ENCODE data around the gene CCDC194. TPM values are rescaled to one million over a fixed set of nuclear protein-coding genes. Genes with fewer than 3 reads are reported as not detected.

The CCDC194 gene
- total and polyA plus RNA-seq, 8 donors = 0.17 to 1.4 (median 0.27) TPM; not detected in 3

GRCh38 chr19:17340871-17341357 lies 53.1 kb downstream of the CCDC194 start:
- H3K36me3 ChIP-seq = peaks cover 0 to 8% of the 10 kb centered on the region in 2 donors
- no peaks in the 10 kb centered on the region for H3K27me3 ChIP-seq
- no peak for ATAC-seq
- TF ChIP-seq, protein P1, sequence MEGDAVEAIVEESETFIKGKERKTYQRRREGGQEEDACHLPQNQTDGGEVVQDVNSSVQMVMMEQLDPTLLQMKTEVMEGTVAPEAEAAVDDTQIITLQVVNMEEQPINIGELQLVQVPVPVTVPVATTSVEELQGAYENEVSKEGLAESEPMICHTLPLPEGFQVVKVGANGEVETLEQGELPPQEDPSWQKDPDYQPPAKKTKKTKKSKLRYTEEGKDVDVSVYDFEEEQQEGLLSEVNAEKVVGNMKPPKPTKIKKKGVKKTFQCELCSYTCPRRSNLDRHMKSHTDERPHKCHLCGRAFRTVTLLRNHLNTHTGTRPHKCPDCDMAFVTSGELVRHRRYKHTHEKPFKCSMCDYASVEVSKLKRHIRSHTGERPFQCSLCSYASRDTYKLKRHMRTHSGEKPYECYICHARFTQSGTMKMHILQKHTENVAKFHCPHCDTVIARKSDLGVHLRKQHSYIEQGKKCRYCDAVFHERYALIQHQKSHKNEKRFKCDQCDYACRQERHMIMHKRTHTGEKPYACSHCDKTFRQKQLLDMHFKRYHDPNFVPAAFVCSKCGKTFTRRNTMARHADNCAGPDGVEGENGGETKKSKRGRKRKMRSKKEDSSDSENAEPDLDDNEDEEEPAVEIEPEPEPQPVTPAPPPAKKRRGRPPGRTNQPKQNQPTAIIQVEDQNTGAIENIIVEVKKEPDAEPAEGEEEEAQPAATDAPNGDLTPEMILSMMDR (IDR thresholded peaks at IDR 0.05) = no peak
- no peaks in the 10 kb centered on the region for H3K9me3 ChIP-seq
- peaks cover 11 to 23% of the 10 kb centered on the region in 2 donors for H3K4me1 ChIP-seq
- H3K27ac ChIP-seq = no peak overlapping the region
- intact Hi-C loops (cut with DNase I) = no loop called here
- DNase-seq = no peak
- no peak overlapping the region for H3K4me3 ChIP-seq

Other genes starting within 250 kb of the CCDC194 start
- 10 to 100 TPM; 23.1 to 25.6 TPM for gene USE1, start 178.8 kb downstream of the CCDC194 start, total RNA-seq
- gene USE1, start 178.8 kb downstream of the CCDC194 start, polyA plus RNA-seq (ENCODE audit: insufficient read length in 6 of 6) = 10 to 100 TPM; 28.5 to 40.9 (median 33.5) TPM
- 10 to 100 TPM; 35.4 to 38.0 TPM for gene OCEL1, start 168.0 kb downstream of the CCDC194 start, total RNA-seq
- gene OCEL1, start 168.0 kb downstream of the CCDC194 start, polyA plus RNA-seq (ENCODE audit: insufficient read length in 6 of 6) = 10 to 100 TPM in 5 of 6 donors, 1 to 10 TPM in 1; 9.7 to 21.2 (median 11.9) TPM
- gene NR2F6, start 148.3 kb downstream of the CCDC194 start, total RNA-seq = 10 to 100 TPM; 48.7 to 56.5 TPM
- 10 to 100 TPM; 18.6 to 34.9 (median 29.6) TPM for gene NR2F6, start 148.3 kb downstream of the CCDC194 start, polyA plus RNA-seq (ENCODE audit: insufficient read length in 6 of 6)
- gene USHBP1, start 129.5 kb downstream of the CCDC194 start, total RNA-seq = 1 to 10 TPM; 4.8 to 9.2 TPM
- 10 to 100 TPM in 5 of 6 donors, 1 to 10 TPM in 1; 9.2 to 13.3 (median 11.9) TPM for gene USHBP1, start 129.5 kb downstream of the CCDC194 start, polyA plus RNA-seq (ENCODE audit: insufficient read length in 6 of 6)
- 10 to 100 TPM; 73.1 to 75.5 TPM for gene BABAM1, start 126.8 kb downstream of the CCDC194 start, total RNA-seq
- 100 to 1,000 TPM in 4 of 6 donors, 10 to 100 TPM in 2; 99.3 to 108 (median 102) TPM for gene BABAM1, start 126.8 kb downstream of the CCDC194 start, polyA plus RNA-seq (ENCODE audit: insufficient read length in 6 of 6)
- under 1 TPM; 0.45 to 0.55 TPM for gene ANKLE1, start 112.3 kb downstream of the CCDC194 start, total RNA-seq
- 1 to 10 TPM; 1.2 to 2.4 (median 1.8) TPM for gene ANKLE1, start 112.3 kb downstream of the CCDC194 start, polyA plus RNA-seq (ENCODE audit: insufficient read length in 6 of 6)
- 10 to 100 TPM; 16.9 to 17.1 TPM for gene ABHD8, start 90.8 kb downstream of the CCDC194 start, total RNA-seq
- 10 to 100 TPM in 4 of 6 donors, 1 to 10 TPM in 2; 6.8 to 11.7 (median 10.2) TPM for gene ABHD8, start 90.8 kb downstream of the CCDC194 start, polyA plus RNA-seq (ENCODE audit: insufficient read length in 6 of 6)
- gene MRPL34, start 88.3 kb downstream of the CCDC194 start, total RNA-seq = 10 to 100 TPM; 72.9 to 91.9 TPM
- gene MRPL34, start 88.3 kb downstream of the CCDC194 start, polyA plus RNA-seq (ENCODE audit: insufficient read length in 6 of 6) = 10 to 100 TPM; 32.2 to 41.9 (median 37.8) TPM
- gene DDA1, start 84.6 kb downstream of the CCDC194 start, total RNA-seq = 10 to 100 TPM; 30.5 to 44.1 TPM
- gene DDA1, start 84.6 kb downstream of the CCDC194 start, polyA plus RNA-seq (ENCODE audit: insufficient read length in 6 of 6) = 10 to 100 TPM; 24.7 to 37.4 (median 33.0) TPM
- 10 to 100 TPM; 18.0 to 21.0 TPM for gene ANO8, start 59.3 kb downstream of the CCDC194 start, total RNA-seq
- 10 to 100 TPM in 4 of 6 donors, 1 to 10 TPM in 2; 9.8 to 14.0 (median 12.0) TPM for gene ANO8, start 59.3 kb downstream of the CCDC194 start, polyA plus RNA-seq (ENCODE audit: insufficient read length in 6 of 6)
- 10 to 100 TPM; 16.9 to 23.5 TPM for gene GTPBP3, start 56.6 kb downstream of the CCDC194 start, total RNA-seq
- 10 to 100 TPM; 18.1 to 29.0 (median 22.4) TPM for gene GTPBP3, start 56.6 kb downstream of the CCDC194 start, polyA plus RNA-seq (ENCODE audit: insufficient read length in 6 of 6)
- gene PLVAP, start 16.9 kb downstream of the CCDC194 start, total RNA-seq = 10 to 100 TPM; 21.9 to 59.5 TPM
- gene PLVAP, start 16.9 kb downstream of the CCDC194 start, polyA plus RNA-seq (ENCODE audit: insufficient read length in 6 of 6) = 10 to 100 TPM; 14.0 to 23.2 (median 18.0) TPM
- gene BST2, start 11.4 kb upstream of the CCDC194 start, total RNA-seq = 100 to 1,000 TPM in 1 of 2 donors, 10 to 100 TPM in 1; 90.2 to 104 TPM
- 10 to 100 TPM; 12.5 to 22.4 (median 18.1) TPM for gene BST2, start 11.4 kb upstream of the CCDC194 start, polyA plus RNA-seq (ENCODE audit: insufficient read length in 6 of 6)
- gene MVB12A, start 25.9 kb upstream of the CCDC194 start, total RNA-seq = 10 to 100 TPM; 41.7 to 47.7 TPM
- 10 to 100 TPM; 44.3 to 59.5 (median 47.1) TPM for gene MVB12A, start 25.9 kb upstream of the CCDC194 start, polyA plus RNA-seq (ENCODE audit: insufficient read length in 6 of 6)
- not detected for gene TMEM221, start 54.5 kb upstream of the CCDC194 start, total RNA-seq
- 1 to 10 TPM; 1.6 to 2.6 (median 2.0) TPM for gene TMEM221, start 54.5 kb upstream of the CCDC194 start, polyA plus RNA-seq (ENCODE audit: insufficient read length in 6 of 6)
- gene NXNL1, start 66.7 kb upstream of the CCDC194 start, total RNA-seq = not detected
- gene NXNL1, start 66.7 kb upstream of the CCDC194 start, polyA plus RNA-seq (ENCODE audit: insufficient read length in 6 of 6) = under 1 TPM in 1 of 6 donors, not detected in 5; 0.28 TPM
- 10 to 100 TPM; 16.9 to 21.9 TPM for gene SLC27A1, start 76.3 kb upstream of the CCDC194 start, total RNA-seq
- 10 to 100 TPM; 21.0 to 28.1 (median 26.4) TPM for gene SLC27A1, start 76.3 kb upstream of the CCDC194 start, polyA plus RNA-seq (ENCODE audit: insufficient read length in 6 of 6)
- gene PGLS, start 117.5 kb upstream of the CCDC194 start, total RNA-seq = 10 to 100 TPM; 78.2 to 85.4 TPM
- 10 to 100 TPM; 58.0 to 86.5 (median 69.2) TPM for gene PGLS, start 117.5 kb upstream of the CCDC194 start, polyA plus RNA-seq (ENCODE audit: insufficient read length in 6 of 6)
- 100 to 1,000 TPM; 107 to 170 TPM for gene COLGALT1, start 161.5 kb upstream of the CCDC194 start, total RNA-seq
- gene COLGALT1, start 161.5 kb upstream of the CCDC194 start, polyA plus RNA-seq (ENCODE audit: insufficient read length in 6 of 6) = 10 to 100 TPM; 57.0 to 71.2 (median 62.4) TPM

Measured in left lung (tissue), 10 donors.